H1 (cell line): ENCODE results near the gene PRKCI. TPM values are rescaled to one million over a fixed set of nuclear protein-coding genes. Genes with fewer than 3 reads are reported as not detected.

Experiments used
- CTCF ChIA-PET: fragments of 300-600 bp; sonication (Branson Sonifier 250); formaldehyde crosslinking; loops from one replicate; lab custom pipeline; 2021; ENCODE audit not compliant: partially characterized antibody; lab: Charles Lee
- POLR2A ChIA-PET: fragments of 300-600 bp; sonication (Branson Sonifier 250); formaldehyde crosslinking; loops from one replicate; lab custom pipeline; 2021; ENCODE audit warnings: inconsistent platforms; ENCODE audit not compliant: partially characterized antibody; lab: Charles Lee
- DNase-seq, 2 experiments: peaks; one replicate each; pipeline versions ENCODE4 v3.0.0 to v3.0.0-alpha.2; 2010 to 2022; ENCODE audit warnings: low spot score in 2 of 2, low read depth in 1 of 2, mixed read lengths in 1 of 2
- FAIRE-seq: peaks from 2 replicates; lab custom pipeline; 2011; peaks lifted over from hg19 to GRCh38; lab: Jason Lieb, UNC
- H2AFZ ChIP-seq: 2 replicates; pipeline ENCODE4 v1.8.1; 2012; ENCODE audit warnings: low read length, inconsistent platforms
- H2AK5ac ChIP-seq: 2 replicates; pipeline ENCODE4 v1.6.1; 2013; ENCODE audit warnings: low read depth, low read length
- H2BK120ac ChIP-seq: replicated peaks from 2 replicates; pipeline ENCODE3; 2013; ENCODE audit warnings: low read depth, low read length, inconsistent platforms
- H2BK12ac ChIP-seq: 2 replicates; pipeline ENCODE4 v1.6.1; 2013; ENCODE audit warnings: low read depth, low read length
- H2BK15ac ChIP-seq: 2 replicates; pipeline ENCODE4 v1.6.1; 2013; ENCODE audit warnings: low read length
- H2BK20ac ChIP-seq: 2 replicates; pipeline ENCODE4 v1.6.1; 2013; ENCODE audit warnings: low read length
- H2BK5ac ChIP-seq: 2 replicates; pipeline ENCODE4 v1.6.1; 2013; ENCODE audit warnings: low read depth, low read length
- H3K14ac ChIP-seq: 2 replicates; pipeline ENCODE4 v1.6.1; 2013; ENCODE audit warnings: inconsistent platforms; ENCODE audit not compliant: insufficient read length
- H3K18ac ChIP-seq: 2 replicates; pipeline ENCODE4 v1.6.1; 2013; ENCODE audit warnings: low read length; ENCODE audit errors: extremely low read depth
- H3K23ac ChIP-seq: 2 replicates; pipeline ENCODE4 v1.6.1; 2013; ENCODE audit warnings: inconsistent platforms; ENCODE audit not compliant: insufficient read length
- H3K23me2 ChIP-seq: 2 replicates; pipeline ENCODE4 v1.6.1; 2013; ENCODE audit warnings: low read depth, low read length
- H3K27ac ChIP-seq: 2 replicates; pipeline ENCODE4 v1.6.1; 2011; ENCODE audit warnings: low read depth, low read length, inconsistent platforms
- H3K27me3 ChIP-seq, 4 experiments: replicated peaks in 1 of 4; 1 replicate in 1 of 4; 2 replicates in 3 of 4; pipeline versions ENCODE4 v1.6.1 to v1.8.1; 2011 to 2013; ENCODE audit warnings: low read length in 3 of 4, mild to moderate bottlenecking in 3 of 4, inconsistent platforms in 2 of 4, mixed read lengths in 2 of 4, moderate library complexity in 1 of 4; ENCODE audit not compliant: control insufficient read depth in 3 of 4, insufficient read depth in 3 of 4; ENCODE audit errors: extremely low read depth in 1 of 4
- H3K36me3 ChIP-seq, 4 experiments: 2 replicates each; pipeline versions ENCODE4 v1.6.1 to v1.8.1; 2011 to 2013; ENCODE audit warnings: mild to moderate bottlenecking in 4 of 4, low read length in 3 of 4, moderate library complexity in 2 of 4, control low read depth in 1 of 4, inconsistent platforms in 1 of 4; ENCODE audit not compliant: insufficient read depth in 4 of 4, control insufficient read depth in 2 of 4
- H3K4ac ChIP-seq: replicated peaks from 2 replicates; pipeline ENCODE3; 2013; ENCODE audit warnings: low read length, low read depth, mixed read lengths, inconsistent platforms; ENCODE audit not compliant: insufficient read length
- H3K4me1 ChIP-seq, 4 experiments: replicated peaks in 1 of 4; 1 replicate in 1 of 4; 2 replicates in 3 of 4; pipeline versions ENCODE4 v1.6.1 to v1.8.1; 2011 to 2013; ENCODE audit warnings: low read length in 3 of 4, inconsistent platforms in 2 of 4, mixed read lengths in 1 of 4; ENCODE audit not compliant: insufficient read depth in 4 of 4, control insufficient read depth in 3 of 4
- H3K4me2 ChIP-seq, 2 experiments: 2 replicates each; pipeline versions ENCODE4 v1.6.1 to v1.8.1; 2011 to 2013; ENCODE audit warnings: low read depth in 2 of 2, low read length in 2 of 2, control low read depth in 1 of 2, inconsistent platforms in 1 of 2, mild to moderate bottlenecking in 1 of 2; ENCODE audit not compliant: insufficient read depth in 1 of 2
- H3K4me3 ChIP-seq, 4 experiments: fragments of 200-600, 300-600 bp in 1 of 4; sonication (generic), shearing (Covaris generic), sonication (Bioruptor Twin) in 1 of 4; 2 replicates each; pipeline versions ENCODE4 v1.5.1 to v1.8.1; 2011 to 2016; ENCODE audit warnings: low read length in 4 of 4, low read depth in 3 of 4, control low read depth in 2 of 4, inconsistent platforms in 2 of 4, mild to moderate bottlenecking in 2 of 4, mixed read lengths in 1 of 4, moderate library complexity in 1 of 4; ENCODE audit not compliant: insufficient read depth in 2 of 4; ENCODE audit errors: extremely low read depth in 1 of 4
- H3K56ac ChIP-seq: replicated peaks from 2 replicates; pipeline ENCODE3; 2013; ENCODE audit warnings: low read depth, mild to moderate bottlenecking, mixed read lengths, low read length, inconsistent platforms; ENCODE audit not compliant: insufficient read length
- H3K79me1 ChIP-seq: 2 replicates; pipeline ENCODE4 v1.6.1; 2013; ENCODE audit warnings: low read depth, low read length, control low read depth
- H3K79me2 ChIP-seq, 2 experiments: 2 replicates each; pipeline versions ENCODE4 v1.6.1 to v1.8.1; 2012 to 2013; ENCODE audit warnings: low read length in 2 of 2, mild to moderate bottlenecking in 2 of 2, inconsistent platforms in 1 of 2; ENCODE audit not compliant: insufficient read depth in 2 of 2, control insufficient read depth in 1 of 2
- H3K9ac ChIP-seq, 4 experiments: replicated peaks in 1 of 4; 1 replicate in 1 of 4; 2 replicates in 3 of 4; pipeline versions ENCODE4 v1.6.1 to v1.8.1; 2011 to 2013; ENCODE audit warnings: low read depth in 3 of 4, low read length in 3 of 4, control low read depth in 2 of 4, mild to moderate bottlenecking in 2 of 4, moderate library complexity in 2 of 4, inconsistent platforms in 1 of 4; ENCODE audit errors: extremely low read depth in 1 of 4
- H3K9me3 ChIP-seq, 2 experiments: 2 replicates each; pipeline versions ENCODE4 v1.6.1 to v1.8.1; 2012 to 2013; ENCODE audit warnings: mild to moderate bottlenecking in 2 of 2, moderate library complexity in 2 of 2, control low read depth in 1 of 2, inconsistent platforms in 1 of 2, low read depth in 1 of 2, low read length in 1 of 2, mixed read lengths in 1 of 2; ENCODE audit not compliant: insufficient read depth in 2 of 2
- H4K20me1 ChIP-seq, 2 experiments: replicated peaks in 1 of 2; 2 replicates each; pipeline versions ENCODE3 to v1.8.1; 2011 to 2013; ENCODE audit warnings: inconsistent platforms in 2 of 2, low read length in 2 of 2, mild to moderate bottlenecking in 1 of 2; ENCODE audit not compliant: insufficient read depth in 2 of 2, control insufficient read depth in 1 of 2
- H4K5ac ChIP-seq: 2 replicates; pipeline ENCODE4 v1.6.1; 2013; ENCODE audit warnings: low read length, low read depth, mixed read lengths, inconsistent platforms; ENCODE audit not compliant: insufficient read length
- H4K8ac ChIP-seq: 2 replicates; pipeline ENCODE4 v1.8.0; 2013; ENCODE audit warnings: mild to moderate bottlenecking, moderate library complexity, low read length, inconsistent platforms; ENCODE audit not compliant: insufficient read depth; ENCODE audit errors: extremely low read depth
- H4K91ac ChIP-seq: replicated peaks from 2 replicates; pipeline ENCODE3; 2013; ENCODE audit warnings: low read length, mixed read lengths, inconsistent platforms; ENCODE audit not compliant: insufficient read length
- ASH2L ChIP-seq: fragments of 200-600, 300-600 bp; sonication (generic); IDR thresholded peaks from one replicate; pipeline ENCODE4 v1.7.1; 2017; ENCODE audit warnings: low read length
- ATF3 ChIP-seq: IDR thresholded peaks from 2 replicates; pipeline ENCODE4 v1.6.1; 2011; ENCODE audit warnings: low read depth, mild to moderate bottlenecking, low read length; ENCODE audit not compliant: insufficient read depth
- BCL11A ChIP-seq, 2 experiments: IDR thresholded peaks; one replicate each; pipeline ENCODE4 v1.6.1; 2011; ENCODE audit warnings: low read depth in 2 of 2, low read length in 2 of 2, mild to moderate bottlenecking in 2 of 2
- BRCA1 ChIP-seq: IDR thresholded peaks from 2 replicates; pipeline ENCODE4 v1.6.1; 2012; ENCODE audit warnings: low read depth, low read length, improper control_type of control experiment
- CEBPB ChIP-seq: IDR thresholded peaks from 2 replicates; pipeline ENCODE4 v1.6.1; 2012; ENCODE audit warnings: low read depth, low read length
- FOSL1 ChIP-seq: IDR thresholded peaks from 2 replicates; pipeline ENCODE4 v1.6.1; 2011; ENCODE audit warnings: mild to moderate bottlenecking, low read depth, low read length, moderate library complexity; ENCODE audit not compliant: insufficient read depth
- GABPA ChIP-seq: IDR thresholded peaks from 2 replicates; pipeline ENCODE4 v1.6.1; 2011; ENCODE audit warnings: mild to moderate bottlenecking, low read length, moderate library complexity, borderline replicate concordance; ENCODE audit not compliant: insufficient read depth
- JUND ChIP-seq: IDR thresholded peaks from 2 replicates; pipeline ENCODE4 v1.6.1; 2011; ENCODE audit warnings: mild to moderate bottlenecking, improper control_type of control experiment, low read length
- POLR2AphosphoS5 ChIP-seq: IDR thresholded peaks from 2 replicates; pipeline ENCODE4 v1.6.1; 2011; ENCODE audit warnings: low read depth, low read length
- SIRT6 ChIP-seq: IDR thresholded peaks from one replicate; pipeline ENCODE4 v1.7.1; 2012; ENCODE audit warnings: low read length, inconsistent platforms
- SRF ChIP-seq: IDR thresholded peaks from 2 replicates; pipeline ENCODE4 v1.6.1; 2011; ENCODE audit warnings: mild to moderate bottlenecking, low read depth, low read length, moderate library complexity
- TAF7 ChIP-seq: optimal IDR thresholded peaks from 2 replicates; pipeline ENCODE3; 2011; ENCODE audit warnings: low read depth, mild to moderate bottlenecking, inconsistent platforms, low read length, moderate library complexity, borderline replicate concordance
- WGBS, 2 experiments: shearing (Covaris generic) in 1 of 2; methylation state at CpG; one replicate each; pipeline versions ENCODE4 v1.1.6 to v1.1.7; 2013 to 2015; ENCODE audit warnings: low lambda C conversion rate in 2 of 2, mixed read lengths in 2 of 2, inconsistent platforms in 1 of 2, low coverage in 1 of 2, missing lambda C conversion rate in 1 of 2; ENCODE audit not compliant: insufficient replicate concordance in 2 of 2, insufficient coverage in 1 of 2, insufficient read length in 1 of 2; ENCODE audit errors: extremely low coverage in 1 of 2, missing lambda C conversion rate in 1 of 2; 5-methylcytosine and 5-hydroxymethylcytosine counted together
- polyA plus RNA-seq, 7 experiments: library from polyadenylated mRNA; depleted of rRNA in 3 of 7; stranded (reverse) in 5 of 7; unstranded in 2 of 7; fragments of >200 nt in 5 of 7; fragments of 200-250 nt in 2 of 7; gene quantifications; 1 replicate in 5 of 7; 2 replicates in 1 of 7; 4 replicates in 1 of 7; pipeline versions ENCODE4 v1.2.1 to v1.2.3, GENCODE V29; 2011 to 2013; ENCODE audit warnings: missing spikeins in 2 of 7, mixed read lengths in 2 of 7
- total RNA-seq: library from RNA; stranded (reverse); fragmentation: NEBNext Ultra II Directional; extraction: Animal tissue kit (Norgen Biotek cat#: 25700); gene quantifications from 2 replicates; pipeline ENCODE4 v1.2.1, GENCODE V29; 2021

Gene PRKCI
- total and polyA plus RNA-seq, 2 of the 8 experiments (the other 6 are each of a cell fraction or from before 2014, with no cell fraction given), result 24.3 to 100.0 TPM

GRCh38 chr3:170317954-170318353 lies 95.7 kb downstream of the PRKCI start:
- POLR2A ChIA-PET, result no interaction called here
- Histone ChIP-seq H3K23ac (no peak overlapping the region), H2BK20ac (no peak overlapping the region), H3K79me1 (no peaks in the 10 kb centered on the region), H3K4ac (no peak overlapping the region), H3K27ac (no peak overlapping the region), H4K8ac (no peak overlapping the region), H3K23me2 (no peaks in the 10 kb centered on the region), H2BK12ac (no peak overlapping the region), H3K36me3 (no peaks in the 10 kb centered on the region), H3K9ac (no peak overlapping the region), H3K4me3 (no peak overlapping the region), H3K56ac (no peak overlapping the region), H3K79me2 (no peaks in the 10 kb centered on the region), H4K91ac (no peak overlapping the region), H2BK5ac (no peak overlapping the region), H4K5ac (no peak overlapping the region), H3K4me2 (no peak overlapping the region), H3K14ac (no peak overlapping the region), H3K18ac (no peak overlapping the region), H4K20me1 (no peaks in the 10 kb centered on the region), H2BK15ac (no peak overlapping the region), H3K4me1 (peaks cover 0 to 4% (median 1%) of the 10 kb centered on the region in 4 experiments; a peak in 2 of 7 replicates), H2BK120ac (no peak overlapping the region), H3K27me3 (no peaks in the 10 kb centered on the region; a peak in 1 of 7 replicates), H2AK5ac (no peak overlapping the region), H2AFZ (no peak overlapping the region), H3K9me3 (no peaks in the 10 kb centered on the region)
- CTCF ChIA-PET, result interaction anchor here (0.6 to 3.8 kb wide), 7 partner anchors 8 to 256 kb away, joined by 3 to 11 read pairs (median 3); no protein-coding TSS in a partner anchor
- FAIRE-seq (no peak), DNase-seq (no peak)
- no peak for TF ChIP-seq SIRT6
- TF ChIP-seq CEBPB, result no peak
- TF ChIP-seq ASH2L, result no peak
- no peak for TF ChIP-seq TAF7
- no peak for TF ChIP-seq SRF
- no peak for TF ChIP-seq GABPA
- TF ChIP-seq ATF3, result no peak
- no peak for TF ChIP-seq JUND
- TF ChIP-seq BCL11A (IDR thresholded peaks at IDR 0.05; ENCODE audit: low read depth in 2 of 2, low read length in 2 of 2), result no peak
- no peak for TF ChIP-seq FOSL1
- TF ChIP-seq POLR2AphosphoS5, result no peak
- TF ChIP-seq BRCA1, result no peak
- 87% methylated on average over 3 of the region's 3 CpGs; no CpG with 5 or more reads in 1 of the 2 experiments for WGBS, 2 experiments
